Measurements from ENCODE around the gene DDIT4L.
"Not testable (repeated sequence)": the region's sequence is repeated elsewhere in the genome, so short reads cannot be mapped to it uniquely, and the experiment has no call there.

DDIT4L gene

GRCh38 chr4:100166297-100167039 lies 23.8 kb downstream of the DDIT4L start:
- DNase-seq, result no peak

DNA sequence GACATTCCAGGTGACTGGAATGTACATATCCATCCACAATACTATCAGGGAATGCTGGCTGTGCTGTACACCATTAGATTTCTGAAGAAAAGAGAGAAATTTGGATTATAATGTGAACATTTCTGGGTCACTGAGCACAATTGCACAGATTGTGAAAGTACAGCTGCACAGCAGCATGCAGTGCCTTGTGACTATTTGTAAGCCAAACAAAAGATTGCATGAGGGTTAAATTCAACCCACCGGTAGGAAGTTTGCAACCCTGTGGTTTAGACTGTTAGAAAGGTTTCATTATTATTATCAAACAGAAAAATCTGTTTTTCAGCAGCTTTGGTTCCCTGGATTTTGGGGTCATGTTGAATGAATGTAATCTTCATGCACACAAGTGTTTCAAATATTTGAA lies 24.5 kb downstream of the DDIT4L start:
- DNase-seq, result no peak

DNA sequence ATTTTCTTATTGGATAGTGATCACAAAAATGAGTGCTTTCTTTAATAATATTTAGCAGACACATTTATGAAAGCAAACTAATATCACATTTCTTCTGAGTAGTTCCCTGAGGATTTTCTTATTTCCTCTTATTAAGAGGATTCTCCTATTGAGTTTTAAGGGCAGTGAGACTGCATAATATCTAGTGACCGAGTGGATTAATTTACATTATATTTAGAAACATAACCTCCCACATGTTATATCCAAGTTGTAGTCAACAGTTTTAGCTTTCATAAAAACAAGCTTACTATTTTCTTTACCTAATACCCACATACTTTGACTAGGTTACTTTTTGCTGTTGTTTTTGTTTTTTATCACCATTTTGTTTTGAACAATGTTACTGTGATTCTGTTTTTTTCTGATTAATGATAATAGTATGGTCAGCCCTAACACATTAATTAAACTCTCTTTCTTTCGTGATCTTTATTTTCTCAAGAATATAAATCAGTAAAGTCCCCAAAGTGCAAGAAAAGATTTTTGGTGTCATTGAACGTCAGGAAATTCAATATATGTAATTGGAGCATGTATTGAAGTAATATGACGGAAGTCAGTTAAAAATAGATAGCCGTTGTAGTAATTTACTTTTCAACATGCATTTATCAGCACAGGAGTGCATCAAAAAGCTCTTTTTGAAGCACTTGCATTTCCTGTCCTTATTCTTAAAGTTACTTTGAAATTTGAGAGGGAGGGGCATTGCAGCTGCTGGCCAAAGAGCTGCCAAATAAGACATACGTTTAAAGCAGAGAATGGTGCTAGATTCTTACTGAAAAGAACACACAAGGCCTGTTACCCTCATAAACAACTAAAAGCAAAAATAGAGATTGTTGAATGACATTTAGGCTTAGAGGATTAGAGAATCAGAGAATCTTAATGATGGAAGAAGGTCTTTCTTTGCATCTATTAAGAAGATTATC lies 25.2 kb downstream of the DDIT4L start:
- no peak for DNase-seq

DNA sequence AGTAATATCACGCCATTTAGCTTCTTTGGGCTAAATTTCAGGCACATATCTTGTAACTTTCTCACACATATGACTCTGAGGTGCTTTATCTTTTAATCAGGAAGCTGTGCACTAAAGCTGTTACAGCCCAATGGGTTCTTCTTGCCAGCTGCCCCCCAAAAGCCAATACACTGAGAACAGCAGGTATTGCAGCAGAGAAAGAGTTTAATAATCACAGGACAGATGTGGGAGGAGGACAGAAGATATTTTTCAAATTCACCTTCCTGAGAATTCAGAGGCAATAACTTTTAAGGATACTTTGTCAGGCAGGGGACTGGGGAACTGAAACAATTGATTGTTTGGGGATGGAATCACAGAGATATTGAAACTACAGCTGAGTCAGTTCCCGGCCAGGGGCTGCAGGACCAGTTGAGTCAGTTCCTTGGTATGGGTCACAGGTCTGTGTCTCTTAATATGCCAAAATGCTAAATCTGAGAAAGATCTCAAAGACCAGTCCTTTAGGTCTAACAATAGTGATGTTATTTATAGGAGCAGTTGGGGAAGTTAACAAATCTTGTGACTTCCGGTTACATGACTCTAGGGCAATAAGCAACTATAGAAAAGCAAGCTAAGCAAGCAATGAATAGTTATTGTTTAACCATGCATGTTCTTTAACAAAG lies 28.1 kb downstream of the DDIT4L start:
- DNase-seq, result no peak

DNA sequence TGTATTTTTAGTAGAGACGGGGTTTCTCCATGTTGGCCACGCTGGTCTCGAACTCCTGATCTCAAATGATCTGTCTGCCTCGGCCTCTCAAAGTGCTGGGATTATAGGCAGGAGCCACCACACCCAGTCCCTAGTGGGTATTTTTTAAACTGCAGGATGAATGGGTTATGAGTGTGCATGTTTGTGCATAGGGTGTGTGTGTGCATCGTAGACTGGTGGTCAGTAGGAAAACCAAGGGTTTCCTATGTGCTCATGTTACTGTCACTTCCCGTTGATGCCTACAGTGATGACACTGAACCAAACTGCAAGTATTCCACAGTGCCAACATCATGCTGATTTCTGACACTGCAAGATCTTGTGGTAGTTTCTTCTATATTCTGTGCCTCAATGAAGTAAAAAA lies 41.1 kb downstream of the DDIT4L start:
- DNase-seq, result no peak

DNA sequence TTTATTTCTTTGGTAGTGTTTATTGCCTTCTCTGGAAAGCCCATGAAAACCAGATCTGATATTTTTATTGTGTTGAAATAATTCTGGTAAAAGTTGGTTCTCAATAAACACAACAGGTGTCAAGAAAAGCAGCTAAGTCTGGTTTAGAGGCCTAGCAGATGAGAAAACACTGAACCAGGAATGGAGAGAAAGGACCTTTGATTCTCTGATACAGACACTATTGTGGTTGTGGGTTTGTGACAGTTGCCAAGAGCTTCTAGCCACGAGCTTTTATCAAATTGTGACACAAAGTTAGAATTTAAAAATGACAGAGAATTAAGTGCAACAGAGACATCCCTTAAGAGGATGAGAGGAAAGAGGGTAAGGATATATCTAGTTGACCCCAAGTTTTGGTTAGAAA lies 42.6 kb downstream of the DDIT4L start:
- no peak for DNase-seq

- DNase-seq, result no peak
These were observed 43.1 kb downstream of the DDIT4L start for GRCh38 chr4:100147198-100147597.

DNA sequence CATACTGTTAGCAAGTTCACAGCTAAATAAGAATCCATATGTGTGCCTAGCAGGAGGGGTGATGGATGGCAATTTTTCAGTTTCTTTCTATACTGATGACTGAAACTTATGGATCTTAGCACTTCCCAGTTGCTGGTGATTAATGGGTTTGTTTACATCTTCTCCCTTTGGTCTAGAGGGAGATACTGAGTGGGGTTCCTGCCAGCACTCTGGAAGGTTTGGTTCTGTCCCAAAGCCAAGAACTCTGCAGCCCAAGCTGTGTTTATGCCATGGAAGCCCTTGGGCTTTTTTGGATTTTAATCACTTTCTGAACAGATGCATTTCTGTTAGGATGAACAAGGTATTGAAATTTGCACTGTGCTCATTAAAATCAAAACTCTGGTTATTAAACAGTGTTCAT lies 43.5 kb downstream of the DDIT4L start:
- DNase-seq, result no peak

DNA sequence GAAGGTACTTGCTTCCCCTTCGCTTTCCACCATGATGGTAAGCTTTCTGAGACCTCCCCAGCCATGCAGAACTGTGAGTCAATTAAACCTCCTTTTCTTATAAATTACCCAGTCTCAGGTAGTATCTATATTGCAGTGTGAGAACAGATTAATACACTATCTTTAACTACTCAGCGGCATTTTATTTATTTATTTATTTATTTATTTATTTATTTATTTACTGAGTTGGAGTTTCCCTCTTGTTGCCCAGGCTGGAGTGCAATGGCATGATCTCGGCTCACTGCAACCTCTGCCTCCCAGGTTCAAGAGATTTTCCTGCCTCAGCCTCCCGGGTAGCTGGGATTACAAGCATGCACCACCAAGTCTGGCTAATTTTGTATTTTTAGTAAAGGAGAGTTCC lies 52.9 kb downstream of the DDIT4L start:
- DNase-seq, result not testable (repeated sequence)

Measured in hypothalamus (tissue), 51 donors.